Karpas-422 (cell line): ENCODE measurements around the gene CDK3. TPM values are rescaled to one million over a fixed set of nuclear protein-coding genes. Genes with fewer than 3 reads are reported as not detected.

Experiments
- DNase-seq: peaks from one replicate; pipeline ENCODE4 v3.0.0-alpha.2; 2015
- H2AFZ ChIP-seq: fragments of 200-600 bp; sonication (generic); 2 replicates; pipeline ENCODE4 v1.6.1; 2014; ENCODE audit warnings: antibody characterized with exemption, low read length, mixed read lengths
- H3K27ac ChIP-seq: fragments of 200-600 bp; sonication (generic); 2 replicates; pipeline ENCODE4 v1.5.1; 2014; ENCODE audit warnings: mild to moderate bottlenecking, low read length, moderate library complexity
- H3K27me3 ChIP-seq: fragments of 200-600 bp; sonication (generic); 2 replicates; pipeline ENCODE4 v1.6.1; 2014; ENCODE audit warnings: low read length, mixed read lengths
- H3K36me3 ChIP-seq: fragments of 200-600 bp; sonication (generic); 2 replicates; pipeline ENCODE4 v1.6.1; 2014; ENCODE audit warnings: low read length, mixed read lengths; ENCODE audit not compliant: insufficient read depth
- H3K4me1 ChIP-seq: fragments of 200-600 bp; sonication (generic); 2 replicates; pipeline ENCODE4 v1.6.1; 2014; ENCODE audit warnings: mild to moderate bottlenecking, low read length, mixed read lengths
- H3K4me2 ChIP-seq: fragments of 200-600 bp; sonication (generic); 2 replicates; pipeline ENCODE4 v1.6.1; 2014; ENCODE audit warnings: low read length, low read depth, mild to moderate bottlenecking; ENCODE audit not compliant: poor library complexity, severe bottlenecking
- H3K4me3 ChIP-seq: fragments of 200-600 bp; sonication (generic); 2 replicates; pipeline ENCODE4 v1.5.1; 2014; ENCODE audit warnings: mild to moderate bottlenecking, antibody characterized with exemption, low read length, mixed read lengths
- H3K79me2 ChIP-seq: fragments of 200-600 bp; sonication (generic); 2 replicates; pipeline ENCODE4 v1.6.1; 2014; ENCODE audit warnings: mild to moderate bottlenecking, low read length, mixed read lengths
- H3K9ac ChIP-seq: fragments of 200-600 bp; sonication (generic); 2 replicates; pipeline ENCODE4 v1.6.0; 2014; ENCODE audit warnings: low read length
- H3K9me2 ChIP-seq: fragments of 200-600 bp; sonication (generic), shearing (Covaris generic); replicated peaks from 2 replicates; pipeline ENCODE4 v1.6.0; 2014; ENCODE audit warnings: mild to moderate bottlenecking, low read length, moderate library complexity; ENCODE audit not compliant: insufficient read depth
- H3K9me3 ChIP-seq: fragments of 300-700, 200-600 bp; sonication (generic); 2 replicates; pipeline ENCODE4 v1.6.1; 2014; ENCODE audit warnings: low read length, mixed read lengths
- H4K20me1 ChIP-seq: fragments of 200-600 bp; sonication (generic); 2 replicates; pipeline ENCODE4 v1.6.1; 2014; ENCODE audit warnings: mild to moderate bottlenecking, antibody characterized with exemption, low read length, low read depth; ENCODE audit not compliant: insufficient read depth
- total RNA-seq: library from RNA; depleted of rRNA; stranded (reverse); fragments of >200 nt; shearing (Covaris generic); gene quantifications from 2 replicates; pipeline ENCODE4 v1.2.3, GENCODE V29; 2014; ENCODE audit warnings: low replicate concordance

The CDK3 gene
- total RNA-seq, 1 experiment from 2014 or later = 4.7 TPM

- Histone ChIP-seq H3K9ac (peak overlapping the region; percentile 7; the same call in 1 of the 2 replicates), H3K27me3 (no peaks in the 10 kb centered on the region), H3K27ac (no peak overlapping the region), H3K4me2 (no peak overlapping the region), H3K9me3 (no peaks in the 10 kb centered on the region), H3K4me3 (no peak overlapping the region), H3K9me2 (no peaks in the 10 kb centered on the region), H4K20me1 (no peaks in the 10 kb centered on the region), H3K79me2 (no peaks in the 10 kb centered on the region), H2AFZ (no peak overlapping the region), H3K36me3 (no peaks in the 10 kb centered on the region), H3K4me1 (peaks cover 6% of the 10 kb centered on the region)
- DNase-seq = no peak
Observed at GRCh38 chr17:75996665-75997590, 3.7 kb upstream of the CDK3 start.

- Histone ChIP-seq H3K9me2 (no peaks in the 10 kb centered on the region), H3K27me3 (no peaks in the 10 kb centered on the region), H3K4me2 (no peak overlapping the region), H3K9ac (no peak overlapping the region), H3K79me2 (no peaks in the 10 kb centered on the region), H3K4me1 (peaks cover 2% of the 10 kb centered on the region; the same call in 1 of the 2 replicates), H2AFZ (no peak overlapping the region), H3K4me3 (no peak overlapping the region), H3K9me3 (no peaks in the 10 kb centered on the region), H3K27ac (no peak overlapping the region), H3K36me3 (no peaks in the 10 kb centered on the region), H4K20me1 (no peaks in the 10 kb centered on the region)
- DNase-seq = no peak
Observed at GRCh38 chr17:75998327-75998795, 2.3 kb upstream of the CDK3 start.

- Histone ChIP-seq H4K20me1 (no peaks in the 10 kb centered on the region), H3K9me2 (no peaks in the 10 kb centered on the region), H3K36me3 (no peaks in the 10 kb centered on the region), H3K9ac (no peak overlapping the region), H3K4me1 (peaks cover 2% of the 10 kb centered on the region; the same call in 1 of the 2 replicates), H3K79me2 (no peaks in the 10 kb centered on the region), H3K27ac (no peak overlapping the region), H3K27me3 (no peaks in the 10 kb centered on the region), H2AFZ (no peak overlapping the region), H3K4me2 (no peak overlapping the region), H3K4me3 (no peak overlapping the region), H3K9me3 (no peaks in the 10 kb centered on the region)
- DNase-seq = peak; percentile 92
Observed at GRCh38 chr17:76000016-76000754, 470 bp upstream of the CDK3 start.

- Histone ChIP-seq H3K9me3 (no peaks in the 10 kb centered on the region), H4K20me1 (no peaks in the 10 kb centered on the region), H3K27ac (no peak overlapping the region), H3K4me1 (no peaks in the 10 kb centered on the region), H2AFZ (no peak overlapping the region), H3K4me3 (no peak overlapping the region), H3K9ac (no peak overlapping the region), H3K79me2 (no peaks in the 10 kb centered on the region), H3K36me3 (no peaks in the 10 kb centered on the region), H3K9me2 (no peaks in the 10 kb centered on the region), H3K27me3 (no peaks in the 10 kb centered on the region), H3K4me2 (no peak overlapping the region)
- no peak for DNase-seq
Observed at GRCh38 chr17:76002100-76002499, 1.4 kb downstream of the CDK3 start.

- H3K9ac ChIP-seq = no peak overlapping the region
Observed at GRCh38 chr17:76003915-76004314, 3.3 kb downstream of the CDK3 start.

GRCh38 chr17:76004750-76005262 lies 4.2 kb downstream of the CDK3 start:
- Histone ChIP-seq H3K9me2 (no peaks in the 10 kb centered on the region), H3K36me3 (no peaks in the 10 kb centered on the region), H4K20me1 (no peaks in the 10 kb centered on the region), H3K9me3 (no peaks in the 10 kb centered on the region), H2AFZ (no peak overlapping the region), H3K27ac (no peak overlapping the region), H3K4me1 (no peaks in the 10 kb centered on the region), H3K4me2 (no peak overlapping the region), H3K9ac (no peak overlapping the region), H3K27me3 (no peaks in the 10 kb centered on the region), H3K4me3 (no peak overlapping the region), H3K79me2 (no peaks in the 10 kb centered on the region)
- no peak for DNase-seq

More at GRCh38 chr17:76003915-76004314, 3.3 kb downstream of the CDK3 start:
- no peak overlapping the region for H2AFZ ChIP-seq
- H4K20me1 ChIP-seq = no peaks in the 10 kb centered on the region
- H3K79me2 ChIP-seq = no peaks in the 10 kb centered on the region
- H3K4me2 ChIP-seq = no peak overlapping the region
- H3K4me1 ChIP-seq = no peaks in the 10 kb centered on the region
- H3K27ac ChIP-seq = no peak overlapping the region
- no peaks in the 10 kb centered on the region for H3K9me2 ChIP-seq
- no peak for DNase-seq
- no peak overlapping the region for H3K4me3 ChIP-seq
- H3K27me3 ChIP-seq = no peaks in the 10 kb centered on the region
- no peaks in the 10 kb centered on the region for H3K36me3 ChIP-seq
- no peaks in the 10 kb centered on the region for H3K9me3 ChIP-seq

GRCh38 chr17:76005263-76006149 lies 4.9 kb downstream of the CDK3 start:
- Histone ChIP-seq H3K27ac (no peak overlapping the region), H4K20me1 (no peaks in the 10 kb centered on the region), H3K4me2 (no peak overlapping the region), H3K79me2 (no peaks in the 10 kb centered on the region), H3K4me1 (peaks cover 6% of the 10 kb centered on the region), H3K4me3 (no peak overlapping the region), H3K9me3 (no peaks in the 10 kb centered on the region), H3K36me3 (no peaks in the 10 kb centered on the region), H3K9ac (no peak overlapping the region), H2AFZ (no peak overlapping the region), H3K27me3 (no peaks in the 10 kb centered on the region), H3K9me2 (no peaks in the 10 kb centered on the region)
- DNase-seq = peak; percentile 94
